Measurements from ENCODE around the gene IFNA5. TPM values are rescaled to one million over a fixed set of nuclear protein-coding genes. Genes with fewer than 3 reads are reported as not detected.

Gene IFNA5
- polyA plus RNA-seq, 3 donors = not detected

DNA sequence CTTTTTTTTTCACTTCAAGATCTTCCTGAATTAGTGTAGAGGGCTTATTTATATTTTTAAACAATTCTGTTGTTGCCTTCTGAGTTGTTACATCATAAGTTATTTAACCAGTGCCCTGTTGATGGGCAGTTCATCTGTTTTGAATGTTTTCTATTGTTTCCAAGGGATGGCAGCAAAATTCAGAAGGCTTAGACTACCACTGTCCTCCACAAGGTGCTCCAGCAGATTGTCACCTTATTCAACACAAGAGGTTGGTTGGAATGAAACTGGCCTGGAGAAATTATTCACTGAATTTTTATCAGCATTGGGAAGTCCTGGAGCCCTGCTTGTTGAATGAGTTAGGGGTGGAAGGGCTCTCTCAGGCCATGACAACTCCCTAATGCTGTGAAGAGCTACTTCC is 31.3 kb upstream of the IFNA5 start:
- Mint-ChIP-seq H3K4me3 (no peak overlapping the region), H3K4me1 (peaks cover 35% of the 10 kb centered on the region), H3K27ac (no peak overlapping the region), H3K36me3 (peaks cover 3 to 5% of the 10 kb centered on the region in 2 donors), H3K27me3 (ENCODE audit: low read depth in 3 of 3) (peaks cover 0 to 8% (median 6%) of the 10 kb centered on the region in 3 donors), H3K9me3 (no peaks in the 10 kb centered on the region)
- Histone ChIP-seq H3K79me2 (ENCODE audit: insufficient read depth, low read length) (peaks cover 42% of the 10 kb centered on the region), H3K27me3 (ENCODE audit: control insufficient read depth in 2 of 2, insufficient read depth in 2 of 2, low read length in 2 of 2) (no peaks in the 10 kb centered on the region), H3K4me3 (replicated peaks in 1 of 3; ENCODE audit: low read depth in 2 of 3, low read length in 3 of 3) (no peak overlapping the region), H4K20me1 (ENCODE audit: insufficient read depth, low read length) (peaks cover 26% of the 10 kb centered on the region), H3K27ac (ENCODE audit: low read depth in 1 of 2, low read length in 2 of 2) (no peak overlapping the region), H3K9ac (ENCODE audit: insufficient read depth, low read length, poor library complexity, severe bottlenecking) (no peak overlapping the region), H3K4me1 (ENCODE audit: control insufficient read depth in 1 of 2, insufficient read depth in 2 of 2, low read length in 2 of 2) (peaks cover 22 to 33% of the 10 kb centered on the region in 2 donors), H2AFZ (ENCODE audit: insufficient read depth, low read depth, low read length, poor library complexity, severe bottlenecking) (peak overlapping the region; percentile 18), H3K4me2 (replicated peaks; ENCODE audit: extremely low read depth, low read length, poor library complexity, severe bottlenecking) (no peak overlapping the region), H3K36me3 (replicated peaks in 1 of 2; ENCODE audit: control insufficient read depth in 1 of 2, insufficient read depth in 2 of 2, low read length in 2 of 2) (peaks cover 2 to 6% of the 10 kb centered on the region in 2 donors), H3K9me3 (replicated peaks in 1 of 2; ENCODE audit: control insufficient read depth in 1 of 2, insufficient read depth in 1 of 2, low read length in 2 of 2) (no peaks in the 10 kb centered on the region)
- intact Hi-C loops (cut with micrococcal nuclease) = loop anchor here in 1 of 2 donors (10.0 kb wide), 2 partner anchors 48 to 108 kb away; partner anchors contain the start of genes IFNA1 and IFNA2
- DNase-seq = no peak
- TF ChIP-seq CTCF (IDR thresholded peaks at IDR 0.05) = no peak

GRCh38 chr9:21334701-21335632 is 29.9 kb upstream of the IFNA5 start, which contains the start of gene KLHL9:
TSS of gene KLHL9 (minus strand) at chr9:21335404. CDS start at chr9:21334859, 545 bp downstream.
- Mint-ChIP-seq H3K9me3 (no peaks in the 10 kb centered on the region), H3K4me3 (peak within 1 kb of the TSS; percentile 85 to 91), H3K27ac (peak within 1 kb of the TSS; percentile 88 to 95 (median 93)), H3K36me3 (peaks cover 12 to 15% of the 10 kb centered on the region in 2 donors), H3K4me1 (peaks cover 47% of the 10 kb centered on the region), H3K27me3 (ENCODE audit: low read depth in 3 of 3) (peaks cover 0 to 8% (median 6%) of the 10 kb centered on the region in 3 donors)
- Histone ChIP-seq H2AFZ (ENCODE audit: insufficient read depth, low read depth, low read length, poor library complexity, severe bottlenecking) (peak within 1 kb of the TSS; percentile 80), H3K4me2 (replicated peaks; ENCODE audit: extremely low read depth, low read length, poor library complexity, severe bottlenecking) (peak within 1 kb of the TSS; percentile 89), H3K27ac (ENCODE audit: low read depth in 1 of 2, low read length in 2 of 2) (peak within 1 kb of the TSS; percentile 91 to 98), H3K4me3 (replicated peaks in 1 of 3; ENCODE audit: low read depth in 2 of 3, low read length in 3 of 3) (peak within 1 kb of the TSS; percentile 76 to 97 (median 94)), H4K20me1 (ENCODE audit: insufficient read depth, low read length) (peaks cover 41% of the 10 kb centered on the region), H3K36me3 (replicated peaks in 1 of 2; ENCODE audit: control insufficient read depth in 1 of 2, insufficient read depth in 2 of 2, low read length in 2 of 2) (peaks cover 2 to 18% of the 10 kb centered on the region in 2 donors), H3K79me2 (ENCODE audit: insufficient read depth, low read length) (peaks cover 57% of the 10 kb centered on the region), H3K27me3 (ENCODE audit: control insufficient read depth in 2 of 2, insufficient read depth in 2 of 2, low read length in 2 of 2) (no peaks in the 10 kb centered on the region), H3K9me3 (replicated peaks in 1 of 2; ENCODE audit: control insufficient read depth in 1 of 2, insufficient read depth in 1 of 2, low read length in 2 of 2) (no peaks in the 10 kb centered on the region), H3K4me1 (ENCODE audit: control insufficient read depth in 1 of 2, insufficient read depth in 2 of 2, low read length in 2 of 2) (peaks cover 22 to 39% of the 10 kb centered on the region in 2 donors), H3K9ac (ENCODE audit: insufficient read depth, low read length, poor library complexity, severe bottlenecking) (peak within 1 kb of the TSS; percentile 94)
- TF ChIP-seq CTCF (IDR thresholded peaks at IDR 0.05) = no peak
- 0% methylated on average over 50 of the region's 55 CpGs for WGBS (ENCODE audit: insufficient coverage)
- peak; percentile 85 to 88 (median 86) for DNase-seq
- intact Hi-C loops (cut with micrococcal nuclease) = loop anchor here in 1 of 2 donors (10.0 kb wide), 2 partner anchors 50 to 110 kb away; partner anchors contain the start of genes IFNA1 and IFNA2

Measured in CD14-positive monocyte (primary cell).